HCT116 (cell line): Measurements from ENCODE around the gene THEM4.

ENCODE experiments used
- CEBPB ChIP-seq: IDR thresholded peaks from 2 replicates; pipeline ENCODE4 v1.6.1; 2012; ENCODE audit warnings: low read depth
- EZH2phosphoT487 ChIP-seq: fragments of 200-600 bp; IDR thresholded peaks from 2 replicates; pipeline ENCODE4 v1.6.1; 2018; ENCODE audit warnings: antibody characterized with exemption, borderline replicate concordance
- POLR2A ChIP-seq: IDR thresholded peaks from 2 replicates; pipeline ENCODE4 v1.7.0; 2011; ENCODE audit warnings: borderline replicate concordance; ENCODE audit not compliant: insufficient read depth, insufficient read length; ENCODE audit errors: extremely low read depth
- POLR2AphosphoS5 ChIP-seq: IDR thresholded peaks from 2 replicates; pipeline ENCODE4 v1.6.1; 2011; ENCODE audit warnings: mild to moderate bottlenecking, low read depth, low read length, moderate library complexity
- RAD21 ChIP-seq: IDR thresholded peaks from 2 replicates; pipeline ENCODE4 v1.6.1; 2012; ENCODE audit warnings: low read depth, mild to moderate bottlenecking
- SRF ChIP-seq: IDR thresholded peaks from 2 replicates; pipeline ENCODE4 v1.6.1; 2012; ENCODE audit warnings: low read depth
- ZNF274 ChIP-seq: fragments of 200-500 bp; sonication (Bioruptor generic); IDR thresholded peaks from 2 replicates; pipeline ENCODE4 v1.6.1; 2014; ENCODE audit warnings: mild to moderate bottlenecking, low read depth, low read length, inconsistent platforms
- TF ChIP-seq, protein P1 (sequence below): IDR thresholded peaks from 2 replicates; pipeline ENCODE4 v1.6.1; 2012; ENCODE audit warnings: low read depth
- TF ChIP-seq, protein P2 (sequence below), 3 experiments: fragments of 200-600 bp in 1 of 3; sonication (generic) in 1 of 3; IDR thresholded peaks in 2 of 3; conservative IDR thresholded peaks in 1 of 3; 2 replicates each; pipeline ENCODE4 v1.5.1; 2012 to 2017; ENCODE audit warnings: low read depth in 2 of 3, low read length in 2 of 3, antibody characterized with exemption in 1 of 3, borderline replicate concordance in 1 of 3, control low read depth in 1 of 3, mild to moderate bottlenecking in 1 of 3, mixed read lengths in 1 of 3, mixed run types in 1 of 3, moderate library complexity in 1 of 3; ENCODE audit not compliant: insufficient read depth in 1 of 3
- TF ChIP-seq, protein P3 (sequence below): IDR thresholded peaks from 2 replicates; pipeline ENCODE4 v1.6.1; 2011; ENCODE audit warnings: mild to moderate bottlenecking, low read length, moderate library complexity; ENCODE audit not compliant: insufficient replicate concordance; ENCODE audit errors: extremely low read depth

DNA sequence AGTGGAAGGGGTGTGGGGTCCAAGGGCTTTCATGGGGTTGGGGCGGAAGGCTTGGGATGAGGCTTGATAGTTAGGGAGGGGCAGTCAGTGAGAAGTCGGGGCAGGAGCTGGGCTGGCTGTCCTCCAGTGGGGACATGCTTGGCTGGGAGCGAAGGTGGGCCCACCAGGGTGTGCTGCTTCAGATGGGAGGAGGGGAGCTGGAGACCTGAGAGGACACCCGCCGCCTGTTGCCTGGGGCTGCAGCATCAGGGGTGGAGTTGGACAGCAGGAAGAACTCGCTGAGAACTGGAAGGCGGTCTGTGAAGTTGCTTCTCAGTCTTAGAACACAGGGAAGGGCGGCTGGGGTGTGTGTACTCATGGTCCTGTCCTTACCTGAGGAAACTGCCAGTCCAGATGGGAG lies 57.4 kb downstream of the THEM4 start:
- TF ChIP-seq, protein P1, sequence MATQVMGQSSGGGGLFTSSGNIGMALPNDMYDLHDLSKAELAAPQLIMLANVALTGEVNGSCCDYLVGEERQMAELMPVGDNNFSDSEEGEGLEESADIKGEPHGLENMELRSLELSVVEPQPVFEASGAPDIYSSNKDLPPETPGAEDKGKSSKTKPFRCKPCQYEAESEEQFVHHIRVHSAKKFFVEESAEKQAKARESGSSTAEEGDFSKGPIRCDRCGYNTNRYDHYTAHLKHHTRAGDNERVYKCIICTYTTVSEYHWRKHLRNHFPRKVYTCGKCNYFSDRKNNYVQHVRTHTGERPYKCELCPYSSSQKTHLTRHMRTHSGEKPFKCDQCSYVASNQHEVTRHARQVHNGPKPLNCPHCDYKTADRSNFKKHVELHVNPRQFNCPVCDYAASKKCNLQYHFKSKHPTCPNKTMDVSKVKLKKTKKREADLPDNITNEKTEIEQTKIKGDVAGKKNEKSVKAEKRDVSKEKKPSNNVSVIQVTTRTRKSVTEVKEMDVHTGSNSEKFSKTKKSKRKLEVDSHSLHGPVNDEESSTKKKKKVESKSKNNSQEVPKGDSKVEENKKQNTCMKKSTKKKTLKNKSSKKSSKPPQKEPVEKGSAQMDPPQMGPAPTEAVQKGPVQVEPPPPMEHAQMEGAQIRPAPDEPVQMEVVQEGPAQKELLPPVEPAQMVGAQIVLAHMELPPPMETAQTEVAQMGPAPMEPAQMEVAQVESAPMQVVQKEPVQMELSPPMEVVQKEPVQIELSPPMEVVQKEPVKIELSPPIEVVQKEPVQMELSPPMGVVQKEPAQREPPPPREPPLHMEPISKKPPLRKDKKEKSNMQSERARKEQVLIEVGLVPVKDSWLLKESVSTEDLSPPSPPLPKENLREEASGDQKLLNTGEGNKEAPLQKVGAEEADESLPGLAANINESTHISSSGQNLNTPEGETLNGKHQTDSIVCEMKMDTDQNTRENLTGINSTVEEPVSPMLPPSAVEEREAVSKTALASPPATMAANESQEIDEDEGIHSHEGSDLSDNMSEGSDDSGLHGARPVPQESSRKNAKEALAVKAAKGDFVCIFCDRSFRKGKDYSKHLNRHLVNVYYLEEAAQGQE, result no peak
- no peak for TF ChIP-seq CEBPB
- no peak for TF ChIP-seq POLR2AphosphoS5
- no peak for TF ChIP-seq SRF
- no peak for TF ChIP-seq POLR2A
- TF ChIP-seq, protein P2, sequence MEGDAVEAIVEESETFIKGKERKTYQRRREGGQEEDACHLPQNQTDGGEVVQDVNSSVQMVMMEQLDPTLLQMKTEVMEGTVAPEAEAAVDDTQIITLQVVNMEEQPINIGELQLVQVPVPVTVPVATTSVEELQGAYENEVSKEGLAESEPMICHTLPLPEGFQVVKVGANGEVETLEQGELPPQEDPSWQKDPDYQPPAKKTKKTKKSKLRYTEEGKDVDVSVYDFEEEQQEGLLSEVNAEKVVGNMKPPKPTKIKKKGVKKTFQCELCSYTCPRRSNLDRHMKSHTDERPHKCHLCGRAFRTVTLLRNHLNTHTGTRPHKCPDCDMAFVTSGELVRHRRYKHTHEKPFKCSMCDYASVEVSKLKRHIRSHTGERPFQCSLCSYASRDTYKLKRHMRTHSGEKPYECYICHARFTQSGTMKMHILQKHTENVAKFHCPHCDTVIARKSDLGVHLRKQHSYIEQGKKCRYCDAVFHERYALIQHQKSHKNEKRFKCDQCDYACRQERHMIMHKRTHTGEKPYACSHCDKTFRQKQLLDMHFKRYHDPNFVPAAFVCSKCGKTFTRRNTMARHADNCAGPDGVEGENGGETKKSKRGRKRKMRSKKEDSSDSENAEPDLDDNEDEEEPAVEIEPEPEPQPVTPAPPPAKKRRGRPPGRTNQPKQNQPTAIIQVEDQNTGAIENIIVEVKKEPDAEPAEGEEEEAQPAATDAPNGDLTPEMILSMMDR (IDR thresholded peaks at IDR 0.05 in 2 of 3, conservative IDR thresholded peaks at IDR 0.05 in 1 of 3; ENCODE audit: borderline replicate concordance in 1 of 3, insufficient read depth in 1 of 3, low read depth in 2 of 3, low read length in 2 of 3), result no peak
- TF ChIP-seq, protein P3, sequence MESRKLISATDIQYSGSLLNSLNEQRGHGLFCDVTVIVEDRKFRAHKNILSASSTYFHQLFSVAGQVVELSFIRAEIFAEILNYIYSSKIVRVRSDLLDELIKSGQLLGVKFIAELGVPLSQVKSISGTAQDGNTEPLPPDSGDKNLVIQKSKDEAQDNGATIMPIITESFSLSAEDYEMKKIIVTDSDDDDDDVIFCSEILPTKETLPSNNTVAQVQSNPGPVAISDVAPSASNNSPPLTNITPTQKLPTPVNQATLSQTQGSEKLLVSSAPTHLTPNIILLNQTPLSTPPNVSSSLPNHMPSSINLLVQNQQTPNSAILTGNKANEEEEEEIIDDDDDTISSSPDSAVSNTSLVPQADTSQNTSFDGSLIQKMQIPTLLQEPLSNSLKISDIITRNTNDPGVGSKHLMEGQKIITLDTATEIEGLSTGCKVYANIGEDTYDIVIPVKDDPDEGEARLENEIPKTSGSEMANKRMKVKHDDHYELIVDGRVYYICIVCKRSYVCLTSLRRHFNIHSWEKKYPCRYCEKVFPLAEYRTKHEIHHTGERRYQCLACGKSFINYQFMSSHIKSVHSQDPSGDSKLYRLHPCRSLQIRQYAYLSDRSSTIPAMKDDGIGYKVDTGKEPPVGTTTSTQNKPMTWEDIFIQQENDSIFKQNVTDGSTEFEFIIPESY, result no peak
- no peak for TF ChIP-seq EZH2phosphoT487
- no peak for TF ChIP-seq ZNF274
- TF ChIP-seq RAD21, result no peak
